Inflammatory macrophage (primary cell): ENCODE measurements around the gene CHAMP1.
"Not testable (repeated sequence)": the region's sequence is repeated elsewhere in the genome, so short reads cannot be mapped to it uniquely, and the experiment has no call there.

Experiments
- DNase-seq, 2 donors: peaks; one replicate each; pipeline ENCODE4 v3.0.0-alpha.2; 2020 to 2022

Gene CHAMP1

GRCh38 chr13:114298866-114299265, 15.4 kb upstream of the CHAMP1 start:
- DNase-seq: no peak

DNA sequence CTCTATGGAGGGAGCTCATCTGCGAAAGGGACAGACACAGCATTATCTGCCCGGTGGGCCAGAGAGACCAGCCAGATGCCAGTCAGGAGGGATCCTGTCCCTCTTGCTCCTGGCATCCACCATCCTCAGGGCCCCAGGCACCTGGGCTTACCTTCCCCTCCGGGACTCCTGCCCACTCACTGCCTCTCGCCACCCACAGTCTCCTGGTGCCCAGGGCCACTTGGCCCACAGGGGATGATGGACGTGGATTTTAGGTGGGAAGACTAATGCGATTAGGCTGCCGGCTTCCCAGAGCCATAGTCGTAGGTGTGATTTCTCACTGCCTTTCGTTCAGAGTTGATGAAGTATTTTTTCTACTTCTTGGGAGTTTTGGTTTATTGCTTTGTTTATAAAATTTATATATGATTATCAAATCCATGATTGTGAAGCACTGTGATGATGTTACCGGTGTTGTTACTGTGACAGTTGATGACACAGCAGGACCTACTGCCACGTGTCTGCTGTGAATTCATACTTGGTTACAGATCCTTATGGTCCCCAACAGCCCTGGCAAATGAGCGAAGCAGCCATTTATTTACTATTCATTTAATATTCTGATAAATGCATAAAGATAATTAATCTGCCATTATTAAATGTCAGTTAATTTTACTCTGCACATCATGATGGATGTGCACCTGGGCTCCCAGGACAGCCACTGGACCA, 14.5 kb upstream of the CHAMP1 start:
- DNase-seq: no peak

DNA sequence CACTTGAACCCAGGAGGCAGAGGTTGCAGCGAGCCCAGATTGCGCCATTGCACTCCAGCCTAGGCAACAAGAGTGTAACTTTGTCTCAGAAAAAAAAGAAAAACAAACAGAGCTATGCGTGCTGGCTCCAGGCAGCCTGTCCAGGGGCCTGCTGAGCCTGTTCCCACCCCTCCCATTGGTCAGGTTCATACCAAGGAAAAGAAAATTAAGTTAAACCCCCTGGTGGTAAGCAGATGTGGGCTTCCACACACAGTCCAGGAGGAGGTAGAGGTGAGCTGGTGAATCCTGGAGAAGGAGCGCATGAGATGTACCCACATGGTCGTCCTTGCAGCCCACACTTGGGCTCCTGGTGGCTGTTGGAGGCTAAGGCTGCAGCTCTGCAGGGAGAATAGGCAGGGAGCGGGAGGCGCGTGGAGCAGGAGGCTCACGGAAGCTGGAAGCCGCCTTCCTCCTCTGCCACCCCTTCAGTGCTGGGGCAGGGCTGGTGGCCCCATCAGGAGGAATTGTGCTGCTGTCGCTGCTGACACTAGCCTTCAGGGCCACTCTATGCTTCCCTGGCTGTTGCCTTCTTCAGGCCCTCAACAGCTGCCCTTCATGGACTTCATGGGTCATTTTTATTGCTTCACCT, 10.5 kb upstream of the CHAMP1 start:
- DNase-seq: no peak

DNA sequence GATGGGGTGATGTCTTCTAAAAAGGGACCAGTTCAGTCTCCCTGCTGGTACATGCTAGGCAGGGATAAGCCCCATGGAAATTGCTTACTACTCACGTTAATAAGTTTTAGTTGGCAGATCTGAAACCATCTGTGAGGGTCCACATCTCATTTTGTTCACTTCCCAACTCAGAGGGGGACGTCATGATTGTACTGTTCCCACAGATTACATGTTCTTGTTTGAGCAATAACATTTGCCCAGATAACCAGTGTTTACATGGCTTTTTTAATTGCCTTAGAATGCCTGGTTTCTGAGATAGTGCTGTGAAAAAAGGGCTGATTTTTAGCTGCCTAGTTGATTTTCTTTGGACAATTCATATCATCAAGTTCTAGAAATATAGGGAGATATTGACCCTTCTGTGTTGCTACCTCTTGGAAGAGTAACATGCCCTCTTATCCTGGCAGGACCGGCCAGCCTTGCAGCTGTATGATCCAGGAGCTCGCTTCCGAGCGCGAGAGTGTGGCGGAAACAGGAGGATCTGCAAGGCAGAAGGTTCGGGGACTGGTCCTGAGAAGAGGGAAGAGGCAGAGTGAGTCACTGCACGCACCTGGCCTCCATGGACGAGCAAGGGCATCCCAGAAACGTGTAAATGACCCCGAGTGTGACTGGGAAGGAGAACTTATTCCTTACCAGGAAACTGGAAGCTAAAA, 9.8 kb upstream of the CHAMP1 start:
- DNase-seq: no peak

DNA sequence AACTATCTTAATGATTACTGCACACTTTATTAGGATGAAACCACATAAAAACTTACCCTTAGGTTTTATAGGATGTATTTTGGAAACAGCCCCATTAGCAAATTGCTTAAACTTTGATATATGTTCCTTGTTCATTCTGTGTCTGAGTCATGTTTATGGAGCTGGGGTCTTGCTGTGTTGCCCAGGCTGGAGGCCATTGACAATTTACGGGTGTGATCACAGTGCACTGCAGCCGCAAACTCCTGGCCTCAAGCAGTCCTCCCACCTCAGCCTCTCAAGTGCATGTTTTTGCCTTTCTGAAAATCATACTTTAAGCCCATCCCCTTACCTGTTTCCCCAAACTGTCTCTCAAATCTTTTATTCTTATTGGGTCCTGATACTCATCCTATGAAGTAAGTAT, 5.2 kb upstream of the CHAMP1 start:
- DNase-seq: no peak

DNA sequence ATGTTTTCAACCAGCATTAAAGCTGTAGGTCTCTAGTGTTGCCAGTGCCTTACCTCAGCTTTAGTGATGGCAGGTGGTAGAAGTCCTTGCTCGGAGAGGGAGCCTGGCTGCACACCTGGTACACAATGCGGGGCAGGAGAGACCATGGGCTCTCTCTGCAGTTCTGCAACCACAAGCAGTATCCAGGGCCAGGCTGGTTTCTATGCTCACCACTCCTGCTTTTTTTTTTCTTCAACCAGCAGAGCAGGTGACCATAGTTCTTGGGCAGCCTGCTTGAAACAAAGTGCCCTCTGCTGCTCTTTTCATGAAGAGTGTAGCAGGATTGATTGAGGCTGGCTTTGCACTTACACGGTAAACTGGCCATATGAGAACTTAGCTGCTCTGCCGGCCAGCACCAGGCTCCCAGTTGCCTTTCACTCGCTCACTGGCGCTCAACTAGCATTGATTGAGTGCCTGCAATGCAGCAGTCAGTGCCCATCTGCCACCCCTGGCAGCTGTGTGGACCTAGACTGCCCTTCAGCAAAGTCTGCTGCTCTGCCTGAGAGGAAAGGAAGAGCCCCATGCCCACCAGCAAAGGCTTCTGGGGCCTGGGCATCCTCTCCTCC, 4.4 kb upstream of the CHAMP1 start:
- DNase-seq: no peak

- no peak for DNase-seq
Observed at GRCh38 chr13:114310956-114311355, 3.3 kb upstream of the CHAMP1 start.

- no peak for DNase-seq
Observed at GRCh38 chr13:114311387-114311786, 2.9 kb upstream of the CHAMP1 start.

DNA sequence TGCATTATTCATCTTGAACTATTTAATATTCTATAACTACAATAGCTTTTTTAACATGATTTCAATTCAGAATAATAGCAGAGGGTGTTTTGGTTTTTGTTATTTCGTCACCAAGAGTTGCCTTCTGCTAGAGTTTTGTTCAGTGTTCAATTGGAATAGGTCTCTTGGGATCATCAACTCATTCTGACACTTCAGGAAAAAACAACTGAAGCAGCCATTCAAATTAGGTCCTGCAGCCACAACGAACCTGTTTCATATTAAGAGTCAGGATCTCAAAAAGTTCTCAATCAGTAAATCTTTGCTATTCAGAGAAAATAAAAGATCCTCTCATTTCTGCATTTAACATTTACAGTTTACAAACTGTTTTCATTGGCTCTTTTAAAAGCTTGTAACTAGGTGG, 2.4 kb upstream of the CHAMP1 start:
- DNase-seq: no peak

DNA sequence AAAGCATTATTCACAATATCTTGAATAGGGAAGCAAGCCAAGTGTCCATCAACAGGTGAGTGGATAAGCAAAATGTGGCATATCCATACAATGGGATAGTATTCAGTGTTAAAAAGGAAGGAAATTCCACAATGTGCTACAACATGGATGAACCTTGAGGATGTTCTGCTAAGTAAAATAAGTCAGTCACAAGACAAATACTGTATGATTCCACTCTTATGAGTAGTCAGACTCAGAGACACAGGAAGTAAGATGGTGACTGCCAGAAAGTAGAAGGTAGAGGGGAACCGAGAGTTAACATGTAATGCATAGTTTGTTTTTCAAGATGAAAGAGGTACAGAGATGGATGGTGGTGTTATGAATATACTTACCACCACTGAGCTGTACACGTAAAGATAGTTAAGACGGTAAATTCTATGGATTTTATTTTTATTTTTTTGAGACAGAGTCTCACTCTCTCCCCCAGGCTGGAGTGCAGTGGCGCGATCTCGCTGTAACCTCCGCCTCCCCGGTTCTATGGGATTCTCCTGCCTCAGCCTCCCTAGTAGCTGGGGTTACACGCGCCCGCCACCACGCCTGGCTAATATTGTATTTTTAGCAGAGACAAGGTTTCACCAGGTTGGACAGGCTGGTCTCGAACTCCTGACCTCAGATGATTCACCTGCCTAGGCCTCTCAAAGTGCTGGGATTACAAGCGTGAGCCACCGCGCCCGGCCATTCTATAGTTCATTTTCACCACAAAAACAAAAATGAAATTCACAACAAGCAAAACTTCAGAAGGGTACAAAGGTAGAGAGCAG, 1.0 kb upstream of the CHAMP1 start:
- no peak for DNase-seq

DNA sequence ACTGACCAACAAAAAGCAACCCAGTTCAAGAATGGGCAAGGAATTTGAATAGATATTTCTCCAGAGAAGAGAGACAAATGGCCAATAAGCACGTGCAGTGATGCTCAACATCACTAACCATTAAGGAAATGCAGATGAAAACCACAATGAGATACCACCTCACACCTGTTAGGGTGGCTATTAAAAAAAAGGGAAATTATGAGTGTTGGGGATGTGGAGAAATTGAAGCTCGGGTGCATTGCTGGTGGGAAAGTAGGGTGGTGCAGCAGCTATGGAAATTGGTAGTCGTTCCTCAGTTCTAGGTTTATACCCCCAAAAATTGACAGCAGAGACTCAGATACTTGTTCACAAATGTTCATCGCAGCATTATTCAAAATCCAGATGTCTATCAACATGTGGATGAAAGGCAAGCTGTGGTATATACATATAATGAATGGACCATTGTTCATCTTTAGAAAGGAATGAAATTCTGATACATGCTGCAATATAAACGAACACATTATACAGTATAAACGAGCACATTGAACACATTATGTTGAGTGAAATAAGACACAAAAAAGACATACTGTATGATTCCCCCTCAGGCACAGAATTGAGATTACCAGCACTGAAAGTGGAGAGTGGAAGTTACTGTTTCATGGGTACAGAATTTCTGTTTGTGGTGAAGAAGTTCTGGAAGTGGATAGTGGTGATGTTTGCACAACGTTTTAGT, 927 bp downstream of the CHAMP1 start:
- DNase-seq: no peak

- DNase-seq: no peak
Observed at GRCh38 chr13:114318624-114319023, 4.3 kb downstream of the CHAMP1 start.

DNA sequence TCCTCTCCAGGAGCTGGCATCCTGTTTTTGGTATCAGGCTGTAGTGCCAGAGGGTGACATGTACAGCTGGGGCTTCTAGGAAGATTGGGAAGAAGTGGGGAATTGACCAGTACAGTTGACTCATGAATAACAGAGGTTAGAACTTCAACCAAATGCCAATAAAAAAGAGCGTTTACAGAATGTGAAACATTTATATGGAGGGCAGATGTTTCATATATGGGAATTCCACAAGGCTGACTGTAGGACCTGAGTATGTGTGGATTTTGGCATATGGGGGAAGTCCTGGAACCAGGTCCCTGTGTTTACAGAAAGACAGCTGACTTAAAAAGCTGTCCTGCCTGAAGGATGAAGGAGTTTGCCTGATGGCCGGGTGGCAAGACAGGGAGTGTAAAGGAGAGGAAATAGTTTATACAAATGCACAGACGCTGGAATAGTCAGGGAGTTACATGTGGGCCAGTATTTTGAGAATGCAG, 5.2 kb downstream of the CHAMP1 start:
- DNase-seq: no peak

DNA sequence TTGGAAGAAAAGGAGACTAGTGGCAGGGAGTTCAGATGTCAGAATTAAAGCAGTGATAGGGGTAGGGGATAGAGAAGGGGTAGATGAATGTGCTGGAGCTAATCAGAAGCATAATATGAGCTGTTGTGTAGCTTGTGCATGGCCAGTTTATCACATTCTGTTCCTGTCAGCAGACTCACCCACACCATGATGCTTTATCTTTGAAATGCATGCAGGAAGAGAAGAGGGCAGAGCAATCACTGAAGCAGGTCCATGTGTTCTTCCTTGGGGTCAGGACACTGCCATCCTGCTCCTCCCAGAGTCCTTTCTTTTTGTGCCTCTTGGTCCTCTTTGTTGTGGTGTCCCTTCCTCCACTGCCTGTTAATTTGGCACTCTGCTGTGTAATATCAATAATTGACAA, 5.8 kb downstream of the CHAMP1 start:
- no peak for DNase-seq

DNA sequence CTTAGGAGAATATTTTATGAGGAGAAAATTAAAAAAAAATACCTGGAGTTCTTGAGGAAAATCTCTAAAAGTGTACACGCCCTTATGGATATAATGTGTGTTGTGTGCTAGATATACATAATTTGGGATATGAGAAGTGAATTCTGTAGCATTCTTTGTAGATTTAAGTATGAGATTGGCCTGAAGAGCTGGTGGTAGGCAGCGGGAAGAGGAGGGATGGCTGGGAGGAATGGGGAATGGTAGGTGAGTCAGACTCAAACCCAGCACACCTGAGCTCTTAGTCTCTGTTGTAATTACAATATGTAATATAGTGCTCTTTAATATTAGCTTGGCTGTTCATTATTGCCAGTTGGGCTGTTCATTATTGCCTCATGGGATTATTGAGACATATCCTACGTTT, 7.0 kb downstream of the CHAMP1 start:
- no peak for DNase-seq

GRCh38 chr13:114323349-114323748, 9.0 kb downstream of the CHAMP1 start:
- DNase-seq: no peak

GRCh38 chr13:114324334-114324733, 10.0 kb downstream of the CHAMP1 start:
- no peak for DNase-seq

DNA sequence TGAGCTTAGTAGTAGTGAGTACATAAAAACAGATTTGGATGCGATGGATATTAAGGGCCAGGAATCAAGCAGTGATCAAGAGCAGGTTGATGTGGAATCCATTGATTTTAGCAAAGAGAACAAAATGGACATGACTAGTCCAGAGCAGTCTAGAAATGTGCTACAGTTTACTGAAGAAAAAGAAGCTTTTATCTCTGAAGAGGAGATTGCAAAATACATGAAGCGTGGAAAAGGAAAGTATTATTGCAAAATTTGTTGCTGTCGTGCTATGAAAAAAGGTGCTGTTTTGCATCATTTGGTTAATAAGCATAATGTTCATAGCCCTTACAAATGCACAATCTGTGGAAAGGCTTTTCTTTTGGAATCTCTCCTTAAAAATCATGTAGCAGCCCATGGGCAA, 11.4 kb downstream of the CHAMP1 start:
- peak; percentile 23 to 48 for DNase-seq

DNA sequence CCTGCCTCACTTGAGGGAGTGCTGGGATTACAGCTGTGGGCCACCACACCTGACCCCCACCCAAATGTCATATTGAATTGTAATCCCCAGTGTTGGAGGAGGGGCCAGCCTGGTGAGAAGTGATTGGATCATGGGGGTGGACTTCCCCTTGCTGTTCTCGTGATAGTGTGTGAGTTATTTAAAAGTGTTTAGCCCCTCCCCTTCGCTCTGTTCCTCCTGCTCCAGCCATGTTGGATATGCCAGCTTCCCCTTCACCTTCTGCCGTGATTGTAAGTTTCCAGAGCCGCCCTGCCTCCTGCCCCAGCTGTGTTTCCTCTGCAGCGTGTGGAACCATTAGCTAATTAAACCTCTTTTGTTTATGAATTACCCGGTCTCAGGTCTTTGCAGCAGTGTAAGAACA, 13.7 kb downstream of the CHAMP1 start:
- peak in 1 of 2 donors; percentile 39 for DNase-seq

GRCh38 chr13:114328595-114328994, 14.3 kb downstream of the CHAMP1 start:
- no peak for DNase-seq

- DNase-seq: no peak
Observed at GRCh38 chr13:114330086-114330485, 15.8 kb downstream of the CHAMP1 start.

- not testable (repeated sequence) for DNase-seq
Observed at GRCh38 chr13:114333881-114334280, 19.6 kb downstream of the CHAMP1 start.
